Measurements from ENCODE around the gene SLC22A4.

The SLC22A4 gene

GRCh38 chr5:132293992-132294727, at the start of gene SLC22A4:
Gene SLC22A4 (plus strand): TSS chr5:132294394. CDS start chr5:132294617, 223 bp downstream.
- peak; percentile 63 to 81 for DNase-seq

- DNase-seq: no peak
These were observed 48.6 kb upstream of the SLC22A4 start for GRCh38 chr5:132245593-132245992.

GRCh38 chr5:132246806-132247205, 47.4 kb upstream of the SLC22A4 start:
- no peak for DNase-seq

- DNase-seq: no peak
These were observed 43.6 kb upstream of the SLC22A4 start for GRCh38 chr5:132250547-132250946.

GRCh38 chr5:132251220-132251725, 42.9 kb upstream of the SLC22A4 start:
- no peak for DNase-seq

GRCh38 chr5:132253008-132253441, 41.2 kb upstream of the SLC22A4 start:
- no peak for DNase-seq

- no peak for DNase-seq
These were observed 40.5 kb upstream of the SLC22A4 start for GRCh38 chr5:132253452-132254320.

GRCh38 chr5:132254321-132254977, 39.7 kb upstream of the SLC22A4 start:
- no peak for DNase-seq

GRCh38 chr5:132256086-132256782, 38.0 kb upstream of the SLC22A4 start:
- no peak for DNase-seq

GRCh38 chr5:132256783-132257130, 37.4 kb upstream of the SLC22A4 start:
- no peak for DNase-seq

GRCh38 chr5:132257131-132258101, 36.8 kb upstream of the SLC22A4 start, which contains the start of gene PDLIM4:
Gene PDLIM4 (plus strand): TSS chr5:132257696. CDS start chr5:132257735, 39 bp downstream.
- DNase-seq: no peak

- no peak for DNase-seq
These were observed 35.8 kb upstream of the SLC22A4 start for GRCh38 chr5:132258102-132259068.

GRCh38 chr5:132259069-132259851, 34.9 kb upstream of the SLC22A4 start:
- no peak for DNase-seq

- no peak for DNase-seq
These were observed 34.1 kb upstream of the SLC22A4 start for GRCh38 chr5:132260051-132260450.

- peak in 1 of 2 donors; percentile 46 for DNase-seq
These were observed 33.3 kb upstream of the SLC22A4 start for GRCh38 chr5:132260714-132261551.

GRCh38 chr5:132261881-132262845, 32.0 kb upstream of the SLC22A4 start:
- DNase-seq: no peak

Measured in bone marrow (tissue), 2 donors.